Liver (tissue), 9 donors: ENCODE results near the gene ABCA3. TPM values are rescaled to one million over a fixed set of nuclear protein-coding genes. Genes with fewer than 3 reads are reported as not detected.

Source experiments
- DNase-seq: peaks from one replicate; pipeline ENCODE4 v3.0.0-alpha.2; 2017; ENCODE audit warnings: low spot score
- H3K27ac ChIP-seq, 2 donors: one replicate each; pipeline ENCODE4 v1.7.0; 2013; ENCODE audit warnings: inconsistent platforms in 2 of 2, low read length in 2 of 2, control low read depth in 1 of 2, low read depth in 1 of 2, mild to moderate bottlenecking in 1 of 2
- H3K27me3 ChIP-seq, 4 donors: one replicate each; pipeline versions ENCODE4 v1.6.1 to v1.7.0; 2013; ENCODE audit warnings: low read length in 3 of 4, inconsistent platforms in 1 of 4, mild to moderate bottlenecking in 1 of 4, moderate library complexity in 1 of 4; ENCODE audit not compliant: control insufficient read depth in 4 of 4, insufficient read depth in 4 of 4
- H3K36me3 ChIP-seq, 4 donors: one replicate each; pipeline versions ENCODE4 v1.6.1 to v1.7.0; 2013; ENCODE audit warnings: low read length in 3 of 4, mild to moderate bottlenecking in 3 of 4, low read depth in 1 of 4, moderate library complexity in 1 of 4; ENCODE audit not compliant: control insufficient read depth in 4 of 4, insufficient read depth in 3 of 4
- H3K4me1 ChIP-seq, 4 donors: one replicate each; pipeline versions ENCODE4 v1.6.1 to v1.7.0; 2013; ENCODE audit warnings: low read length in 3 of 4, mild to moderate bottlenecking in 3 of 4, moderate library complexity in 1 of 4; ENCODE audit not compliant: control insufficient read depth in 4 of 4, insufficient read depth in 4 of 4
- H3K4me3 ChIP-seq, 3 donors: one replicate each; pipeline versions ENCODE4 v1.6.1 to v1.7.0; 2013; ENCODE audit warnings: low read length in 3 of 3, control low read depth in 1 of 3, low read depth in 1 of 3, mild to moderate bottlenecking in 1 of 3
- H3K9ac ChIP-seq, 2 donors: one replicate each; pipeline ENCODE4 v1.7.0; 2013; ENCODE audit warnings: low read length in 2 of 2, mild to moderate bottlenecking in 2 of 2, moderate library complexity in 2 of 2, control low read depth in 1 of 2, low read depth in 1 of 2
- H3K9me3 ChIP-seq, 4 donors: one replicate each; pipeline versions ENCODE4 v1.6.1 to v1.7.0; 2013; ENCODE audit warnings: low read length in 3 of 4; ENCODE audit not compliant: control insufficient read depth in 4 of 4
- ATF3 ChIP-seq: IDR thresholded peaks from 2 replicates; pipeline ENCODE4 v1.6.1; 2016; ENCODE audit warnings: antibody characterized with exemption
- CTCF ChIP-seq: fragments of 150-350 bp; IDR thresholded peaks from 2 replicates; pipeline ENCODE4 v1.5.1; 2017; ENCODE audit warnings: improper control_type of control experiment, low read depth, low read length; ENCODE audit not compliant: missing input control
- EGR1 ChIP-seq, 2 donors: IDR thresholded peaks; 2 replicates each; pipeline ENCODE4 v1.6.1; 2016 to 2018; ENCODE audit warnings: antibody characterized with exemption in 2 of 2, low read depth in 2 of 2
- FOXA1 ChIP-seq: IDR thresholded peaks from 2 replicates; pipeline ENCODE4 v1.6.1; 2016; ENCODE audit warnings: antibody characterized with exemption
- GABPA ChIP-seq, 2 donors: IDR thresholded peaks in 1 of 2; conservative IDR thresholded peaks in 1 of 2; 2 replicates each; pipeline ENCODE4 v1.6.1; 2016; ENCODE audit warnings: antibody characterized with exemption in 2 of 2, mild to moderate bottlenecking in 1 of 2, moderate library complexity in 1 of 2
- HNF4A ChIP-seq, 2 donors: conservative IDR thresholded peaks; 2 replicates each; pipeline ENCODE4 v1.6.1; 2016; ENCODE audit warnings: antibody characterized with exemption in 2 of 2, mild to moderate bottlenecking in 2 of 2
- HNF4G ChIP-seq: IDR thresholded peaks from 2 replicates; pipeline ENCODE4 v1.6.1; 2016; ENCODE audit warnings: antibody characterized with exemption
- NR2F2 ChIP-seq: IDR thresholded peaks from 2 replicates; pipeline ENCODE4 v1.6.1; 2016; ENCODE audit warnings: antibody characterized with exemption
- RAD21 ChIP-seq, 2 donors: IDR thresholded peaks; 2 replicates each; pipeline ENCODE4 v1.6.1; 2016; ENCODE audit warnings: antibody characterized with exemption in 2 of 2, mild to moderate bottlenecking in 2 of 2
- REST ChIP-seq: IDR thresholded peaks from 2 replicates; pipeline ENCODE4 v1.6.1; 2016; ENCODE audit warnings: antibody characterized with exemption, mild to moderate bottlenecking
- RXRA ChIP-seq, 2 donors: IDR thresholded peaks; 2 replicates each; pipeline ENCODE4 v1.6.1; 2017 to 2018; ENCODE audit warnings: antibody characterized with exemption in 2 of 2, mild to moderate bottlenecking in 1 of 2
- SP1 ChIP-seq: IDR thresholded peaks from 2 replicates; pipeline ENCODE4 v1.6.1; 2018; ENCODE audit warnings: antibody characterized with exemption, mild to moderate bottlenecking
- YY1 ChIP-seq: IDR thresholded peaks from 2 replicates; pipeline ENCODE4 v1.6.1; 2016; ENCODE audit warnings: antibody characterized with exemption, mild to moderate bottlenecking
- ZBTB33 ChIP-seq: IDR thresholded peaks from 2 replicates; pipeline ENCODE4 v1.6.1; 2016; ENCODE audit warnings: antibody characterized with exemption
- WGBS: extraction: QIAGEN DNeasy Blood & Tissue Kit; methylation state at CpG from one replicate; pipeline ENCODE4 v1.1.7; 2013; 5-methylcytosine and 5-hydroxymethylcytosine counted together
- polyA plus RNA-seq, 2 donors: library from polyadenylated mRNA; stranded (reverse) in 1 of 2; unstranded in 1 of 2; fragments of 200-250 nt in 1 of 2; fragments of >200 nt in 1 of 2; fragmentation: Nextera tagmentation in 1 of 2; extraction: Ambion mirVana in 1 of 2; gene quantifications; one replicate each; pipeline versions ENCODE4 v1.2.1 to v1.2.3, GENCODE V29; 2013 to 2015
- total RNA-seq, 2 donors: library from RNA; depleted of rRNA; stranded (reverse); fragments of >200 nt; gene quantifications; one replicate each; pipeline ENCODE4 v1.2.3, GENCODE V29; 2014
- donor health status: healthy.
- donor health status: healthy.
- donor health status: healthy.
- donor health status: healthy.
- donor health status: healthy.

The ABCA3 gene
- total and polyA plus RNA-seq, 4 donors: 0.47 to 1.1 (median 0.77) TPM

- H3K9me3 ChIP-seq: no peaks in the 10 kb centered on the region
- peaks cover 0 to 62% (median 30%) of the 10 kb centered on the region in 4 donors for H3K36me3 ChIP-seq
- no peak overlapping the region for H3K9ac ChIP-seq
- peaks cover 9 to 13% (median 9%) of the 10 kb centered on the region in 4 donors for H3K4me1 ChIP-seq
- H3K4me3 ChIP-seq: no peak overlapping the region
- 94% methylated on average over 29 of the region's 29 CpGs for WGBS
- TF ChIP-seq FOXA1 (no peak), RXRA (IDR thresholded peaks at IDR 0.05) (no peak), GABPA (IDR thresholded peaks at IDR 0.05 in 1 of 2, conservative IDR thresholded peaks at IDR 0.05 in 1 of 2) (no peak), ZBTB33 (no peak), CTCF (no peak), SP1 (no peak), NR2F2 (no peak), REST (no peak), RAD21 (IDR thresholded peaks at IDR 0.05) (no peak)
- DNase-seq: no peak
- H3K27ac ChIP-seq: no peak overlapping the region
- no peaks in the 10 kb centered on the region for H3K27me3 ChIP-seq
Observed at GRCh38 chr16:2231016-2231931, 109.3 kb downstream of the ABCA3 start.

- Histone ChIP-seq H3K27me3 (no peaks in the 10 kb centered on the region), H3K4me3 (no peak overlapping the region), H3K9me3 (no peaks in the 10 kb centered on the region), H3K4me1 (peaks cover 5 to 18% (median 13%) of the 10 kb centered on the region in 4 donors), H3K36me3 (peaks cover 0 to 61% (median 30%) of the 10 kb centered on the region in 4 donors), H3K9ac (no peak overlapping the region), H3K27ac (no peak overlapping the region)
- TF ChIP-seq GABPA (IDR thresholded peaks at IDR 0.05 in 1 of 2, conservative IDR thresholded peaks at IDR 0.05 in 1 of 2) (no peak), SP1 (no peak), EGR1 (IDR thresholded peaks at IDR 0.05; ENCODE audit: low read depth in 2 of 2) (no peak), YY1 (no peak), FOXA1 (no peak), ZBTB33 (no peak), HNF4A (conservative IDR thresholded peaks at IDR 0.05) (no peak), HNF4G (no peak), ATF3 (no peak), CTCF (no peak)
- WGBS: 93% methylated on average over 13 of the region's 13 CpGs
- no peak for DNase-seq
Observed at GRCh38 chr16:2230376-2230775, 110.2 kb downstream of the ABCA3 start.
